HCT116 (cell line): ENCODE results near the gene DACH2. TPM values are rescaled to one million over a fixed set of nuclear protein-coding genes. Genes with fewer than 3 reads are reported as not detected.

Experiments used
- ATAC-seq: fragments of 200-7000 bp; cut with Tn5 transposase; 2 replicates; pipeline ENCODE4 v1.9.1; 2020; ENCODE audit warnings: mild to moderate bottlenecking, moderate library complexity
- BruUV-seq: library from RNA; stranded (reverse); fragments of 400-500 nt; replicated peaks from 2 replicates; lab custom pipeline; 2021; lab: Mats Ljungman, UMichigan
- CTCF ChIA-PET: fragments of 300-600 bp; sonication (Branson Sonifier 250); formaldehyde crosslinking; loops from one replicate; lab custom pipeline; 2021; ENCODE audit warnings: antibody characterized with exemption; lab: Charles Lee
- POLR2A ChIA-PET: fragments of 300-600, 350-600 bp; sonication (Branson Sonifier 250); formaldehyde crosslinking; loops from one replicate; lab custom pipeline; 2021; ENCODE audit warnings: antibody characterized with exemption; lab: Charles Lee
- RAD21 ChIA-PET, 2 experiments: fragments of 300-600 bp; sonication (Branson Sonifier 250); formaldehyde crosslinking; loops; one replicate each; lab custom pipeline; 2023; ENCODE audit warnings: low total read pairs in 2 of 2; ENCODE audit not compliant: uncharacterized antibody in 2 of 2, unreplicated experiment in 2 of 2, low non-redundant PET in 1 of 2; lab: Charles Lee
- DNase-seq: peaks from one replicate; pipeline ENCODE4 v3.0.0-alpha.2; 2010; ENCODE audit warnings: low read depth, low spot score
- H2AFZ ChIP-seq: fragments of 200-600 bp; shearing (Covaris generic), sonication (generic); 2 replicates; pipeline ENCODE4 v1.6.1; 2017; ENCODE audit warnings: low read depth, mixed run types, mixed read lengths, antibody characterized with exemption, low read length; ENCODE audit not compliant: poor library complexity, severe bottlenecking
- H3K27ac ChIP-seq: 2 replicates; pipeline ENCODE4 v1.5.1; 2012; ENCODE audit warnings: low read depth, low read length
- H3K27me3 ChIP-seq: fragments of 200-600 bp; sonication (generic); 2 replicates; pipeline ENCODE4 v1.6.1; 2016; ENCODE audit warnings: mixed run types, low read length, mixed read lengths; ENCODE audit not compliant: insufficient read depth
- H3K36me3 ChIP-seq, 2 experiments: fragments of 200-500 bp in 1 of 2; fragments of 200-600 bp in 1 of 2; sonication (Bioruptor generic) in 1 of 2; sonication (generic) in 1 of 2; 2 replicates each; pipeline versions ENCODE4 v1.5.1 to v1.6.1; 2014 to 2016; ENCODE audit warnings: low read length in 2 of 2, inconsistent platforms in 1 of 2, mixed read lengths in 1 of 2, mixed run types in 1 of 2; ENCODE audit not compliant: insufficient read depth in 2 of 2, control insufficient read depth in 1 of 2
- H3K4me1 ChIP-seq, 2 experiments: fragments of 200-600 bp in 1 of 2; sonication (generic) in 1 of 2; 2 replicates each; pipeline versions ENCODE4 v1.5.1 to v1.6.1; 2012 to 2017; ENCODE audit warnings: low read length in 2 of 2, inconsistent platforms in 1 of 2, mild to moderate bottlenecking in 1 of 2, mixed read lengths in 1 of 2, mixed run types in 1 of 2, moderate library complexity in 1 of 2; ENCODE audit not compliant: insufficient read depth in 2 of 2, control insufficient read depth in 1 of 2
- H3K4me2 ChIP-seq: fragments of 200-600 bp; sonication (generic); 2 replicates; pipeline ENCODE4 v1.6.1; 2017; ENCODE audit warnings: mixed run types, low read length, mixed read lengths
- H3K4me3 ChIP-seq, 2 experiments: fragments of 200-600 bp in 1 of 2; sonication (generic) in 1 of 2; replicated peaks in 1 of 2; 2 replicates each; pipeline ENCODE4 v1.5.1; 2011 to 2016; ENCODE audit warnings: low read length in 2 of 2, control low read depth in 1 of 2, low read depth in 1 of 2, mild to moderate bottlenecking in 1 of 2, mixed read lengths in 1 of 2, mixed run types in 1 of 2
- H3K79me2 ChIP-seq: fragments of 200-600 bp; sonication (generic); 2 replicates; pipeline ENCODE4 v1.6.1; 2017; ENCODE audit warnings: mild to moderate bottlenecking, mixed run types, low read length, moderate library complexity, mixed read lengths; ENCODE audit not compliant: insufficient read depth
- H3K9ac ChIP-seq: fragments of 200-600 bp; sonication (generic); 2 replicates; pipeline ENCODE4 v1.6.1; 2016; ENCODE audit warnings: low read length, mixed read lengths
- H3K9me2 ChIP-seq: fragments of 200-600 bp; sonication (generic), shearing (Covaris generic); 2 replicates; pipeline ENCODE4 v1.6.1; 2017; ENCODE audit warnings: mixed run types, mild to moderate bottlenecking, moderate library complexity; ENCODE audit not compliant: insufficient read depth
- H3K9me3 ChIP-seq, 2 experiments: fragments of 200-500 bp in 1 of 2; fragments of 200-600 bp in 1 of 2; sonication (Bioruptor generic) in 1 of 2; sonication (generic) in 1 of 2; 2 replicates each; pipeline ENCODE4 v1.6.1; 2014 to 2017; ENCODE audit warnings: low read length in 2 of 2, mixed read lengths in 2 of 2, inconsistent platforms in 1 of 2, low read depth in 1 of 2, mild to moderate bottlenecking in 1 of 2, mixed run types in 1 of 2, moderate library complexity in 1 of 2; ENCODE audit not compliant: control insufficient read depth in 1 of 2, insufficient read depth in 1 of 2
- H4K20me1 ChIP-seq: fragments of 200-600 bp; sonication (generic), shearing (Covaris generic); 2 replicates; pipeline ENCODE4 v1.6.1; 2017; ENCODE audit warnings: mixed run types, mild to moderate bottlenecking, moderate library complexity; ENCODE audit not compliant: insufficient read depth
- CTCF ChIP-seq, 3 experiments: fragments of 200-600 bp in 1 of 3; sonication (generic) in 1 of 3; IDR thresholded peaks in 2 of 3; conservative IDR thresholded peaks in 1 of 3; 2 replicates each; pipeline ENCODE4 v1.5.1; 2012 to 2017; ENCODE audit warnings: low read depth in 2 of 3, low read length in 2 of 3, antibody characterized with exemption in 1 of 3, borderline replicate concordance in 1 of 3, control low read depth in 1 of 3, mild to moderate bottlenecking in 1 of 3, mixed read lengths in 1 of 3, mixed run types in 1 of 3, moderate library complexity in 1 of 3; ENCODE audit not compliant: insufficient read depth in 1 of 3
- EGR1 ChIP-seq: IDR thresholded peaks from 2 replicates; pipeline ENCODE4 v1.6.1; 2012; ENCODE audit warnings: low read depth
- EZH2 ChIP-seq: fragments of 200-600 bp; sonication (generic); IDR thresholded peaks from 2 replicates; pipeline ENCODE4 v1.6.1; 2017; ENCODE audit warnings: antibody characterized with exemption, mixed run types
- EZH2phosphoT487 ChIP-seq: fragments of 200-600 bp; IDR thresholded peaks from 2 replicates; pipeline ENCODE4 v1.6.1; 2018; ENCODE audit warnings: antibody characterized with exemption, borderline replicate concordance
- JUND ChIP-seq: IDR thresholded peaks from 2 replicates; pipeline ENCODE4 v1.6.1; 2012
- POLR2AphosphoS5 ChIP-seq: IDR thresholded peaks from 2 replicates; pipeline ENCODE4 v1.6.1; 2011; ENCODE audit warnings: mild to moderate bottlenecking, low read depth, low read length, moderate library complexity
- SIN3A ChIP-seq: IDR thresholded peaks from 2 replicates; pipeline ENCODE4 v1.6.1; 2012; ENCODE audit warnings: low read depth
- SRF ChIP-seq: IDR thresholded peaks from 2 replicates; pipeline ENCODE4 v1.6.1; 2012; ENCODE audit warnings: low read depth
- ZNF274 ChIP-seq: fragments of 200-500 bp; sonication (Bioruptor generic); IDR thresholded peaks from 2 replicates; pipeline ENCODE4 v1.6.1; 2014; ENCODE audit warnings: mild to moderate bottlenecking, low read depth, low read length, inconsistent platforms
- intact Hi-C: fragments of 100-400 bp; cut with micrococcal nuclease; formaldehyde crosslinking; loops from 2 replicates; pipeline ENCODE4 v1.10.0; 2022
- total RNA-seq: library from RNA; stranded (reverse); gene quantifications from one replicate; pipeline ENCODE4 v1.2.1, GENCODE V29; 2021; ENCODE audit not compliant: unreplicated experiment

DACH2 gene
- total RNA-seq, 1 experiment from 2014 or later, result not detected

GRCh38 chrX:86103061-86103460 is 45.2 kb upstream of the DACH2 start:
- no peak overlapping the region for H3K4me3 ChIP-seq
- POLR2A ChIA-PET, result no interaction called here

GRCh38 chrX:86104526-86104925 is 43.7 kb upstream of the DACH2 start:
- H3K4me2 ChIP-seq, result no peak overlapping the region
- POLR2A ChIA-PET, result no interaction called here
- H4K20me1 ChIP-seq, result no peaks in the 10 kb centered on the region
- BruUV-seq, result no TSS peak
- H3K36me3 ChIP-seq, result no peaks in the 10 kb centered on the region
- no peak for DNase-seq
- H3K9me3 ChIP-seq, result no peaks in the 10 kb centered on the region
- no peak for ATAC-seq
- H3K27me3 ChIP-seq, result no peaks in the 10 kb centered on the region
- H3K9ac ChIP-seq, result no peak overlapping the region
- TF ChIP-seq SRF, result no peak
- RAD21 ChIA-PET, result no interaction called here
- H2AFZ ChIP-seq, result no peak overlapping the region
- CTCF ChIA-PET, result no interaction called here
- no peak overlapping the region for H3K4me3 ChIP-seq
- H3K9me2 ChIP-seq, result no peaks in the 10 kb centered on the region
- no peaks in the 10 kb centered on the region for H3K4me1 ChIP-seq
- intact Hi-C loops, result no loop called here
- no peak overlapping the region for H3K27ac ChIP-seq
- no peaks in the 10 kb centered on the region for H3K79me2 ChIP-seq

More at GRCh38 chrX:86103061-86103460, 45.2 kb upstream of the DACH2 start:
- BruUV-seq, result no TSS peak
- Histone ChIP-seq H3K27ac (no peak overlapping the region), H3K79me2 (no peaks in the 10 kb centered on the region), H2AFZ (no peak overlapping the region), H4K20me1 (no peaks in the 10 kb centered on the region), H3K4me1 (no peaks in the 10 kb centered on the region), H3K9me3 (no peaks in the 10 kb centered on the region), H3K36me3 (no peaks in the 10 kb centered on the region), H3K9ac (no peak overlapping the region), H3K27me3 (no peaks in the 10 kb centered on the region), H3K9me2 (no peaks in the 10 kb centered on the region), H3K4me2 (no peak overlapping the region)
- ChIA-PET RAD21 (no interaction called here), CTCF (no interaction called here)
- ATAC-seq (no peak), DNase-seq (no peak)
- intact Hi-C loops, result no loop called here
- TF ChIP-seq SIN3A, result no peak
- no peak for TF ChIP-seq POLR2AphosphoS5
- no peak for TF ChIP-seq CTCF (IDR thresholded peaks at IDR 0.05 in 2 of 3, conservative IDR thresholded peaks at IDR 0.05 in 1 of 3; ENCODE audit: borderline replicate concordance in 1 of 3, insufficient read depth in 1 of 3, low read depth in 2 of 3, low read length in 2 of 3)
- no peak for TF ChIP-seq EZH2phosphoT487
- TF ChIP-seq EGR1, result no peak
- no peak for TF ChIP-seq ZNF274
- TF ChIP-seq JUND, result no peak
- no peak for TF ChIP-seq EZH2
